Parathyroid adenoma (tissue), 2 donors: ENCODE measurements around the gene ARL4A.
"Not testable (repeated sequence)": the region's sequence is repeated elsewhere in the genome, so short reads cannot be mapped to it uniquely, and the experiment has no call there.

Experiments used
- H2AFZ ChIP-seq: fragments of 300-600 bp; sonication (generic); one replicate; pipeline ENCODE4 v1.7.0; 2017; ENCODE audit warnings: antibody characterized with exemption, mild to moderate bottlenecking
- H3K27ac ChIP-seq: fragments of 300-600 bp; sonication (generic); one replicate; pipeline ENCODE4 v1.7.0; 2017
- H3K27me3 ChIP-seq: fragments of 300-600 bp; sonication (generic); one replicate; pipeline ENCODE4 v1.7.0; 2017; ENCODE audit warnings: low read length; ENCODE audit not compliant: control insufficient read depth, insufficient read depth
- H3K36me3 ChIP-seq: fragments of 300-600 bp; sonication (generic); one replicate; pipeline ENCODE4 v1.7.0; 2017; ENCODE audit warnings: low read length; ENCODE audit not compliant: control insufficient read depth, insufficient read depth
- H3K4me1 ChIP-seq: fragments of 300-600 bp; sonication (generic); one replicate; pipeline ENCODE4 v1.7.0; 2017; ENCODE audit warnings: control low read depth
- H3K4me2 ChIP-seq: fragments of 300-600 bp; sonication (generic); one replicate; pipeline ENCODE4 v1.7.0; 2017; ENCODE audit warnings: low read length
- H3K4me3 ChIP-seq: fragments of 300-600 bp; sonication (generic); one replicate; pipeline ENCODE4 v1.7.0; 2017; ENCODE audit warnings: low read depth, low read length
- H3K79me2 ChIP-seq: fragments of 300-600 bp; sonication (generic); one replicate; pipeline ENCODE4 v1.7.0; 2017; ENCODE audit warnings: control low read depth
- H3K9ac ChIP-seq: fragments of 300-600 bp; sonication (generic); one replicate; pipeline ENCODE4 v1.7.0; 2017; ENCODE audit warnings: mild to moderate bottlenecking
- H3K9me3 ChIP-seq: fragments of 300-600 bp; sonication (generic); one replicate; pipeline ENCODE4 v1.7.0; 2017; ENCODE audit warnings: low read length; ENCODE audit not compliant: control insufficient read depth
- TF ChIP-seq, protein P1 (sequence below): fragments of 300-600 bp; sonication (generic); IDR thresholded peaks from one replicate; pipeline ENCODE4 v1.7.0; 2017; ENCODE audit warnings: antibody characterized with exemption, mild to moderate bottlenecking
- donor health status: primary hyperparathyroidism.

The ARL4A gene

DNA sequence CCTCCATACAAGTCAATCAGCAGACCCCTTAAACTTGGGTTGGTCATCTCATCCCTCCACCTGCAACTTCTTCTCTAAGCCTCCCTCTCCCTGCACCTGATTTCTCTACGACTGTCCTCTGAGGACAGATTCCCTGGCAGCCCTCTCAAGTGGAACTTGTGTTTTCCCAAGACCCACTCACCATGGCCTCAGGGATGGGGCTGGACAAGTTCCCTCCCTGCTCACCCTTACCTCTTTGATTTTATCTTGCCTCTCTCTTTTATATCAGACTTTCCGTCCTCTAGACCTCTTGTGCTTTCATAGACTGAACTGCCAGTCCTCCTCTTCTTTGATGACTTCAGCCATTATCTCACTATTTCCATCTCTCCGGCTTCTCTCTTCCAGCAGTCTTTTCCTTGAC lies 46.2 kb upstream of the ARL4A start:
- Histone ChIP-seq H3K9ac (no peak overlapping the region), H3K4me1 (peaks cover 4% of the 10 kb centered on the region), H3K27me3 (no peaks in the 10 kb centered on the region), H3K9me3 (no peaks in the 10 kb centered on the region), H3K27ac (no peak overlapping the region), H2AFZ (peak overlapping the region; percentile 25), H3K79me2 (no peaks in the 10 kb centered on the region), H3K4me3 (no peak overlapping the region), H3K4me2 (no peak overlapping the region), H3K36me3 (no peaks in the 10 kb centered on the region)
- TF ChIP-seq, protein P1, sequence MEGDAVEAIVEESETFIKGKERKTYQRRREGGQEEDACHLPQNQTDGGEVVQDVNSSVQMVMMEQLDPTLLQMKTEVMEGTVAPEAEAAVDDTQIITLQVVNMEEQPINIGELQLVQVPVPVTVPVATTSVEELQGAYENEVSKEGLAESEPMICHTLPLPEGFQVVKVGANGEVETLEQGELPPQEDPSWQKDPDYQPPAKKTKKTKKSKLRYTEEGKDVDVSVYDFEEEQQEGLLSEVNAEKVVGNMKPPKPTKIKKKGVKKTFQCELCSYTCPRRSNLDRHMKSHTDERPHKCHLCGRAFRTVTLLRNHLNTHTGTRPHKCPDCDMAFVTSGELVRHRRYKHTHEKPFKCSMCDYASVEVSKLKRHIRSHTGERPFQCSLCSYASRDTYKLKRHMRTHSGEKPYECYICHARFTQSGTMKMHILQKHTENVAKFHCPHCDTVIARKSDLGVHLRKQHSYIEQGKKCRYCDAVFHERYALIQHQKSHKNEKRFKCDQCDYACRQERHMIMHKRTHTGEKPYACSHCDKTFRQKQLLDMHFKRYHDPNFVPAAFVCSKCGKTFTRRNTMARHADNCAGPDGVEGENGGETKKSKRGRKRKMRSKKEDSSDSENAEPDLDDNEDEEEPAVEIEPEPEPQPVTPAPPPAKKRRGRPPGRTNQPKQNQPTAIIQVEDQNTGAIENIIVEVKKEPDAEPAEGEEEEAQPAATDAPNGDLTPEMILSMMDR = no peak

DNA sequence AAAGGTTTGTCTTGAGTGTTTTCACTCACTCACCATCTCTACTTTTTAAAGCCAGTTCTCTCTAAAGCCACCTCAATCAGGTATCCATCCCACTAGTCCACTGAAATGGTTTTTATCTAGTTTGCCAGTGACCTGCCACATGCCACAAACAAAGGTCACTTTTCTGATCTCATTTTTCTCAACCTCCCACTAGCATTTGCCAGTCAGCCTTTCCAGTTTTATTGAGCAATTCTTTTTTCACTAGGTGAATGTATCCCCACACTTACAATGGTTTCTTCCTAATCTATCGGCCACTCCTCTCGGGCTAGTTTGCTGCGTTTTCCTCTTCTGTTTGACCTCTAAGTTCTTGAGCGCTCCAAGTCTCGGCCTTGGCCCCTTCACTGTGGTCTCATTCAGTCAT lies 44.9 kb upstream of the ARL4A start:
- H3K4me1 ChIP-seq = peaks cover 4% of the 10 kb centered on the region
- no peak overlapping the region for H2AFZ ChIP-seq
- no peak overlapping the region for H3K4me3 ChIP-seq
- no peaks in the 10 kb centered on the region for H3K36me3 ChIP-seq
- no peaks in the 10 kb centered on the region for H3K79me2 ChIP-seq
- H3K9ac ChIP-seq = no peak overlapping the region
- TF ChIP-seq, protein P1 = no peak
- no peak overlapping the region for H3K4me2 ChIP-seq
- no peak overlapping the region for H3K27ac ChIP-seq
- no peaks in the 10 kb centered on the region for H3K9me3 ChIP-seq
- H3K27me3 ChIP-seq = no peaks in the 10 kb centered on the region

DNA sequence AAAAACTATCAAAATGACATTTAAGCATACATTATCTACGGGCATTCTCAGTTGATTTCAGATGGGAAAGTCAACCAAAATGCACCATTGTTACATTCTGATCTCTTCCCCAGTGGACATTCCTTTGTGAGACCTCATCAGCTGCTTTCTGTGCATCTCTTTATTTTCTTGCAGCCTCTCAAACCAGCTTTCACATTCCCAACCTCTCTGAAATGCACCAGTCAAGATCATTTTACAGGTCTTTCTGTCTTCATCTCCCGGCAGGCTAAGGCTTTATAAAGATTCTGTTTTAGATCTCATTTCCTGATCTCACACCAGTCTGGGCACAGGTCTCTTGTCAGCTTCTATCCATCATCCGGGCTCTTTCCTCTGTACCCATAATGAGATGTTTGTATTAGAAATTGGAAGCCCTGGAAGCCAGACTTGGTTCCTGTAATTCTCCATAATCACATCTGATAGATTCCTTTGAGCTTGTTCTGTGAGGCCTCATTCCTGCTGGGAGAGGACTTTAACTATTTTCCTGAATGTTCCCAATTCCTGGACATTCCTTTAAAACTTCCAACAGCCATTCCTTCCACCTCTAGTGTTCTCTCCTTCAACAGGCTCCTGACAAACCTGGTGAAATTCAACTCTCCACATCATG lies 44.3 kb upstream of the ARL4A start:
- H3K27ac ChIP-seq = no peak overlapping the region
- no peak overlapping the region for H3K4me3 ChIP-seq
- H3K9ac ChIP-seq = no peak overlapping the region
- peaks cover 4% of the 10 kb centered on the region for H3K4me1 ChIP-seq
- no peak overlapping the region for H3K4me2 ChIP-seq
- H3K27me3 ChIP-seq = no peaks in the 10 kb centered on the region
- peak overlapping the region; percentile 31 for H2AFZ ChIP-seq
- no peaks in the 10 kb centered on the region for H3K9me3 ChIP-seq
- TF ChIP-seq, protein P1 = no peak
- H3K36me3 ChIP-seq = no peaks in the 10 kb centered on the region
- no peaks in the 10 kb centered on the region for H3K79me2 ChIP-seq

DNA sequence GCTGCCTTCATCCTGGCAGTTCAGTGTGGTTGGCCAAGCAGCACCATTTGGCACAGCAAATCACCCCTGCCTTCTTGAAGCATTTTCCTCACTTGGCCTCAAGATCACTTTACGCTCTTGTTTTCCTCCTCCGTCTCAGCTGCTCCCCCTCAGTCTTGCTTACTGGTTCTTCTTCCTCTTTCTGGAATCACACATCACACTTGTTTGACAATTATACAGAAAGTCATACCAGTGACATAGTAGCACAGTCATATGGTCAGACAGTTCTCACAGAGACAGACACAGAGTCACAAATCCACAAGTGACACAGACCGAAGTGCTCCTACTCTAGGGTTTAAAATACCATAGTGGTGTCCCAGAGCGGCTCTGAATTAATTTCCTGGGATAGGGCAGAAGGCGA lies 43.8 kb upstream of the ARL4A start:
- Histone ChIP-seq H3K27me3 (no peaks in the 10 kb centered on the region), H3K4me3 (no peak overlapping the region), H3K4me1 (peaks cover 4% of the 10 kb centered on the region), H2AFZ (peak overlapping the region; percentile 31), H3K27ac (no peak overlapping the region), H3K9ac (no peak overlapping the region), H3K9me3 (no peaks in the 10 kb centered on the region), H3K79me2 (no peaks in the 10 kb centered on the region), H3K4me2 (no peak overlapping the region), H3K36me3 (no peaks in the 10 kb centered on the region)
- TF ChIP-seq, protein P1 = no peak

DNA sequence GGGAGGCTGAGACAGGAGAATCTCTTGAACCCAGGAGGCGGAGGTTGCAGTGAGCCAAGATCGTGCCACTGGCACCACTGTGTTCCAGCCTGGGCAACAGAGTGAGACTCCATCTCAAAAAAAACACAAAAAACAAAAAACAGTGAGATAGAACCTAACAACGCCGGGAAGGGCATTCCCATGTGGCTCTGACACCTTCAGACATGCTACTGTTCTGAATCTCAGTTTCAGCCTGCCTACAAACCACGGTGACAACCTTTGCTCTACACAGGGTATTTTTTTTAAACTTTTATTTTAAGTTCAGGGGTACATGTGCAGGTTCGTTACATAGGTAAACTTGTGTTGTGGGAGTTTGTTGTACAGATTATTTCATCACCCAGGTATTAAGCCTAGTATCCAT lies 42.2 kb upstream of the ARL4A start:
- H3K79me2 ChIP-seq, H3K4me3 ChIP-seq, H3K4me1 ChIP-seq, H3K4me2 ChIP-seq, H3K9ac ChIP-seq, H3K9me3 ChIP-seq, H3K36me3 ChIP-seq, H3K27me3 ChIP-seq, H2AFZ ChIP-seq, H3K27ac ChIP-seq: not testable (repeated sequence)
